ENCODE data around the gene TASP1.

DNA sequence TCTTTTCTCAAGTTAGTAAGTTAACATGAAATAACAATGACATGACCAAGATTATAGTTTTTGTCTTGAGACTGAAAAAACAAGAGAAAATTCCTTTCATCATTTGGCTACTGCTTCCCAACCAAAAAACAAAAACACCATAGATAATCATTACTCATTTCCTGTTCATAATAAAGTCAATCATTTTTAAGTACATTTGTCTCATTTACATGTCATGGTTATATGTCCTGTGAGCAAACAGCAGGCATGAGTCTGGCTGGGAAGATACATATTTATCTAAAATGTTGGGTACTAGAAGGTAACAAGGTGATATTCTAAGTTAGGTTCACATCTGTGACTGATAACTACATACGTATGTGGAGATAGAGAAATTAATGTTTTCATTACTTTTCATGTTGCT is 237.1 kb downstream of the TASP1 start:
- TF ChIP-seq, protein P1, sequence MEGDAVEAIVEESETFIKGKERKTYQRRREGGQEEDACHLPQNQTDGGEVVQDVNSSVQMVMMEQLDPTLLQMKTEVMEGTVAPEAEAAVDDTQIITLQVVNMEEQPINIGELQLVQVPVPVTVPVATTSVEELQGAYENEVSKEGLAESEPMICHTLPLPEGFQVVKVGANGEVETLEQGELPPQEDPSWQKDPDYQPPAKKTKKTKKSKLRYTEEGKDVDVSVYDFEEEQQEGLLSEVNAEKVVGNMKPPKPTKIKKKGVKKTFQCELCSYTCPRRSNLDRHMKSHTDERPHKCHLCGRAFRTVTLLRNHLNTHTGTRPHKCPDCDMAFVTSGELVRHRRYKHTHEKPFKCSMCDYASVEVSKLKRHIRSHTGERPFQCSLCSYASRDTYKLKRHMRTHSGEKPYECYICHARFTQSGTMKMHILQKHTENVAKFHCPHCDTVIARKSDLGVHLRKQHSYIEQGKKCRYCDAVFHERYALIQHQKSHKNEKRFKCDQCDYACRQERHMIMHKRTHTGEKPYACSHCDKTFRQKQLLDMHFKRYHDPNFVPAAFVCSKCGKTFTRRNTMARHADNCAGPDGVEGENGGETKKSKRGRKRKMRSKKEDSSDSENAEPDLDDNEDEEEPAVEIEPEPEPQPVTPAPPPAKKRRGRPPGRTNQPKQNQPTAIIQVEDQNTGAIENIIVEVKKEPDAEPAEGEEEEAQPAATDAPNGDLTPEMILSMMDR (conservative IDR thresholded peaks at IDR 0.05): no peak
- no peak for TF ChIP-seq EZH2 (IDR thresholded peaks at IDR 0.05; ENCODE audit: low read depth)

All from PC-9 (cell line).